GM19351 (cell line): ENCODE results near the gene MRPS6.

ENCODE experiments used
- ATAC-seq: cut with Tn5 transposase; IDR thresholded peaks from one replicate; pipeline ENCODE4 v1.9.1; 2021; ENCODE audit warnings: mild to moderate bottlenecking, moderate library complexity; ENCODE audit not compliant: unreplicated experiment

The MRPS6 gene

GRCh38 chr21:34073032-34073748 is at the start of gene MRPS6, which contains the start of gene SLC5A3:
TSS of gene MRPS6 (plus strand) at chr21:34073578. CDS start at chr21:34073701, 123 bp downstream.
TSS of gene SLC5A3 (plus strand) at chr21:34073578. CDS start at chr21:34095199, 21,621 bp downstream.
- ATAC-seq: peak; percentile 69

GRCh38 chr21:34023691-34024373 is 49.5 kb upstream of the MRPS6 start:
- ATAC-seq: no peak

- ATAC-seq: no peak
These were observed 49.0 kb upstream of the MRPS6 start for GRCh38 chr21:34024374-34024693.

GRCh38 chr21:34027721-34028461 is 45.5 kb upstream of the MRPS6 start:
- ATAC-seq: no peak

GRCh38 chr21:34029743-34030528 is 43.4 kb upstream of the MRPS6 start:
- peak; percentile 97 for ATAC-seq

- no peak for ATAC-seq
These were observed 41.5 kb upstream of the MRPS6 start for GRCh38 chr21:34031835-34032370.

- ATAC-seq: no peak
These were observed 38.9 kb upstream of the MRPS6 start for GRCh38 chr21:34034369-34035014.

- no peak for ATAC-seq
These were observed 37.6 kb upstream of the MRPS6 start for GRCh38 chr21:34035619-34036354.

GRCh38 chr21:34037009-34037795 is 36.2 kb upstream of the MRPS6 start:
- ATAC-seq: no peak

GRCh38 chr21:34039678-34040382 is 33.5 kb upstream of the MRPS6 start:
- ATAC-seq: no peak

- ATAC-seq: no peak
These were observed 30.6 kb upstream of the MRPS6 start for GRCh38 chr21:34042735-34043134.

- ATAC-seq: no peak
These were observed 30.0 kb upstream of the MRPS6 start for GRCh38 chr21:34043333-34043732.

- peak; percentile 74 for ATAC-seq
These were observed 26.5 kb upstream of the MRPS6 start for GRCh38 chr21:34046917-34047316.

GRCh38 chr21:34047835-34048234 is 25.5 kb upstream of the MRPS6 start:
- no peak for ATAC-seq

GRCh38 chr21:34052171-34052570 is 21.2 kb upstream of the MRPS6 start:
- ATAC-seq: no peak

GRCh38 chr21:34054259-34054658 is 19.1 kb upstream of the MRPS6 start:
- no peak for ATAC-seq

- ATAC-seq: no peak
These were observed 17.8 kb upstream of the MRPS6 start for GRCh38 chr21:34055615-34056014.

GRCh38 chr21:34061983-34062382 is 11.4 kb upstream of the MRPS6 start:
- no peak for ATAC-seq
